Right lobe of liver (tissue), 6 donors: ENCODE measurements around the gene NCAPG. TPM values are rescaled to one million over a fixed set of nuclear protein-coding genes. Genes with fewer than 3 reads are reported as not detected.

Experiments used
- ATAC-seq, 4 donors: fragments of 200-7000 bp; cut with Tn5 transposase; one replicate each; pipeline ENCODE4 v1.9.1; 2020; ENCODE audit warnings: mild to moderate bottlenecking in 4 of 4, moderate library complexity in 4 of 4
- DNase-seq, 3 donors: peaks; one replicate each; pipeline ENCODE4 v3.0.0-alpha.2; 2020
- H3K27ac ChIP-seq, 3 donors: fragments of 200-600 bp; one replicate each; pipeline ENCODE4 v1.8.0; 2022
- H3K27me3 ChIP-seq, 2 donors: fragments of 200-600 bp; one replicate each; pipeline ENCODE4 v1.8.0; 2022
- H3K36me3 ChIP-seq, 4 donors: fragments of 200-600 bp; sonication (generic) in 1 of 4; one replicate each; pipeline versions ENCODE4 v1.5.1 to v1.8.0; 2017 to 2022; ENCODE audit warnings: control low read depth in 1 of 4
- H3K4me1 ChIP-seq, 4 donors: fragments of 200-600 bp; sonication (generic) in 1 of 4; one replicate each; pipeline versions ENCODE4 v1.5.1 to v1.8.0; 2017 to 2022; ENCODE audit warnings: control low read depth in 1 of 4
- H3K4me3 ChIP-seq, 3 donors: fragments of 200-600 bp; one replicate each; pipeline ENCODE4 v1.8.0; 2022
- H3K9me3 ChIP-seq, 4 donors: fragments of 200-600 bp; sonication (generic) in 1 of 4; one replicate each; pipeline versions ENCODE4 v1.5.1 to v1.8.0; 2017 to 2022; ENCODE audit warnings: control low read depth in 1 of 4
- POLR2A ChIP-seq: fragments of 450-650 bp; IDR thresholded peaks from one replicate; pipeline ENCODE4 v1.6.1; 2017; ENCODE audit warnings: antibody characterized with exemption, mild to moderate bottlenecking
- WGBS: methylation state at CpG from one replicate; pipeline ENCODE4 v1.1.6; 2018; ENCODE audit warnings: low coverage, low lambda C conversion rate; ENCODE audit not compliant: insufficient coverage; ENCODE audit errors: missing lambda C conversion rate; 5-methylcytosine and 5-hydroxymethylcytosine counted together
- intact Hi-C, 2 donors: fragments of 100-400 bp; cut with DNase I; formaldehyde crosslinking; loops; one replicate each; pipeline versions ENCODE4 v1.11.2 to v1.14.1; 2022
- total RNA-seq, 6 experiments: library from RNA; depleted of rRNA in 2 of 6; stranded (reverse); fragments of >200 nt in 2 of 6; fragmentation: NEBNext Ultra II Directional in 3 of 6; extraction: Animal tissue kit (Norgen Biotek cat#: 25700) in 3 of 6; gene quantifications; one replicate each; pipeline versions ENCODE4 v1.1.0 to v1.2.4, GENCODE V29; 2016 to 2023
- TF ChIP-seq, protein P1 (sequence below), 4 donors: fragments of 200-600 bp in 3 of 4; fragments of 450-650 bp in 1 of 4; IDR thresholded peaks; one replicate each; pipeline versions ENCODE4 v1.5.1 to v1.8.0; 2016 to 2022; ENCODE audit warnings: antibody characterized with exemption in 4 of 4, mild to moderate bottlenecking in 2 of 4
- donor health status: DM: no; HTN: yes; CAD: no.
- donor health status: DM: no; HTN: no; CAD: no.
- donor health status: DM: no; HTN: no; CAD: no.
- donor health status: DM: no; HTN: yes; CAD: no.
- donor health status: DM: no; HTN: yes; CAD: no.

The NCAPG gene
- total RNA-seq, 6 experiments from 2014 or later: 0.44 to 2.5 (median 1.3) TPM; not detected in 1

DNA sequence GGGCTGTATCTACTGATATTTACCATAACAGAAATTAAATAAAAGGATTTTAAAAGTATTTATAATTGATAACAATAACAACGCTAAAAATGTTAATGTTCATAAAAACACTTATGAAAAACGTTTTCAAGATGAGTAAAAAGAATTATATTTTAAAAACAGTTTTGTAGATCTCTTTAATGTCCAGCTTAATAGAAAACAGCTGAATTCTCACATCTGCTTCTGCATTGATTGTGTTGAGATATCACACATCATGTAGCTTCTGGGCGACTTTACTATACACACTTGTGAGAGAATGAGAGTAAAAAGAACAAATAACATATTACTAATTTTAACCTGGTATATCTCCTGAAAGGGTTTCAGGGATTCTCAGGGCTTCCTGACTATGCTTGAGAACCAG is 83.6 kb downstream of the NCAPG start:
- intact Hi-C loops: no loop called here

More for the DNA sequence above, 83.6 kb downstream of the NCAPG start:
- H3K36me3 ChIP-seq: no peaks in the 10 kb centered on the region
- no peak for ATAC-seq
- no peak for DNase-seq
- H3K27ac ChIP-seq: no peak overlapping the region
- no peak overlapping the region for H3K4me3 ChIP-seq
- H3K27me3 ChIP-seq: no peaks in the 10 kb centered on the region
- no peaks in the 10 kb centered on the region for H3K4me1 ChIP-seq
- 87% methylated on average over 3 of the region's 3 CpGs for WGBS
- TF ChIP-seq, protein P1, sequence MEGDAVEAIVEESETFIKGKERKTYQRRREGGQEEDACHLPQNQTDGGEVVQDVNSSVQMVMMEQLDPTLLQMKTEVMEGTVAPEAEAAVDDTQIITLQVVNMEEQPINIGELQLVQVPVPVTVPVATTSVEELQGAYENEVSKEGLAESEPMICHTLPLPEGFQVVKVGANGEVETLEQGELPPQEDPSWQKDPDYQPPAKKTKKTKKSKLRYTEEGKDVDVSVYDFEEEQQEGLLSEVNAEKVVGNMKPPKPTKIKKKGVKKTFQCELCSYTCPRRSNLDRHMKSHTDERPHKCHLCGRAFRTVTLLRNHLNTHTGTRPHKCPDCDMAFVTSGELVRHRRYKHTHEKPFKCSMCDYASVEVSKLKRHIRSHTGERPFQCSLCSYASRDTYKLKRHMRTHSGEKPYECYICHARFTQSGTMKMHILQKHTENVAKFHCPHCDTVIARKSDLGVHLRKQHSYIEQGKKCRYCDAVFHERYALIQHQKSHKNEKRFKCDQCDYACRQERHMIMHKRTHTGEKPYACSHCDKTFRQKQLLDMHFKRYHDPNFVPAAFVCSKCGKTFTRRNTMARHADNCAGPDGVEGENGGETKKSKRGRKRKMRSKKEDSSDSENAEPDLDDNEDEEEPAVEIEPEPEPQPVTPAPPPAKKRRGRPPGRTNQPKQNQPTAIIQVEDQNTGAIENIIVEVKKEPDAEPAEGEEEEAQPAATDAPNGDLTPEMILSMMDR (IDR thresholded peaks at IDR 0.05): no peak
- TF ChIP-seq POLR2A: no peak
- no peaks in the 10 kb centered on the region for H3K9me3 ChIP-seq

Other genes with a start within 250 kb of the NCAPG start
- gene LAP3, start 233.8 kb upstream of the NCAPG start, total RNA-seq: 100 to 1,000 TPM in 4 of 6 experiments, 10 to 100 TPM in 2; 70.9 to 138 (median 102) TPM
- 10 to 100 TPM in 4 of 6 experiments, 1 to 10 TPM in 2; 3.8 to 18.6 (median 15.3) TPM for gene MED28, start 196.3 kb upstream of the NCAPG start, total RNA-seq
- gene FAM184B, start 29.4 kb upstream of the NCAPG start, total RNA-seq: not detected
- gene DCAF16, start 222 bp upstream of the NCAPG start, total RNA-seq: 1 to 10 TPM; 4.2 to 7.9 (median 5.6) TPM
- 1 to 10 TPM; 4.3 to 8.7 (median 6.2) TPM for gene LCORL, start 210.8 kb downstream of the NCAPG start, total RNA-seq